ENCODE results near the gene PNPO. TPM values are rescaled to one million over a fixed set of nuclear protein-coding genes. Genes with fewer than 3 reads are reported as not detected.

PNPO gene
- total and polyA plus RNA-seq, 2 of the 8 experiments (the other 6 are each of a cell fraction or from before 2014, with no cell fraction given), result 7.0 to 8.1 TPM

DNA sequence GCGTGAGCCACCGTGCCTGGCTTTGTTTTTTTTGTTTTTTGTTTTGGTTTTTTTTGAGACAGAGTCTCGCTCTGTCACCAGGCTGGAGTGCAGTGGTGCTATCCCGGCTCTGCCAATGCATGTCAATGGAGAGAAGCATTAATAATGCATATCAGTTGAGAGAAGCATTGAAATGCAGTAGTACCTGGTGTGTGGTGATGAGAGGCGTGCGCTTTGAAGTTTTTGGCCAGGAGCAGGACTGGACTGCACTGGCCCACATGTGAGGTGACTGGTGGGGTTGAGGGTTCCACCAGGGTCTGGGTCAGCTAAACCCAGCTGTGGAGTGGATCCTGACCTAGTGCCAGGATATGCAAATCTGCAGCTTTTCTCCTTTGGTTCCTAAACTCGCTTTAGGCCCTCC lies 39.9 kb upstream of the PNPO start:
- 35% methylated on average over 7 of the region's 7 CpGs; no CpG with 5 or more reads in 1 of the 2 experiments for WGBS, 2 experiments (ENCODE audit: extremely low coverage in 1 of 2, insufficient coverage in 1 of 2, insufficient read length in 1 of 2, insufficient replicate concordance in 2 of 2, low coverage in 1 of 2, low lambda C conversion rate in 2 of 2, missing lambda C conversion rate in 1 of 2)
- DNase-seq (ENCODE audit: low read depth in 1 of 2, low spot score in 2 of 2), result no peak
- Histone ChIP-seq H3K14ac (ENCODE audit: insufficient read length) (no peak overlapping the region), H3K4ac (replicated peaks; ENCODE audit: insufficient read length, low read depth, low read length) (no peak overlapping the region), H4K8ac (ENCODE audit: extremely low read depth, insufficient read depth, low read length) (no peak overlapping the region), H4K20me1 (replicated peaks in 1 of 2; ENCODE audit: control insufficient read depth in 1 of 2, insufficient read depth in 2 of 2, low read length in 2 of 2) (peaks cover 0 to 3% of the 10 kb centered on the region in 2 experiments), H4K5ac (ENCODE audit: insufficient read length, low read depth, low read length) (no peak overlapping the region), H3K9me3 (ENCODE audit: insufficient read depth in 2 of 2, low read depth in 1 of 2, low read length in 1 of 2) (no peaks in the 10 kb centered on the region), H2AK5ac (ENCODE audit: low read depth, low read length) (peak overlapping the region; percentile 24; the same call in 1 of the 2 replicates), H4K91ac (replicated peaks; ENCODE audit: insufficient read length, low read length) (no peak overlapping the region), H2BK5ac (ENCODE audit: low read depth, low read length) (peak overlapping the region; percentile 87), H3K9ac (replicated peaks in 1 of 4; ENCODE audit: extremely low read depth in 1 of 4, low read depth in 3 of 4, low read length in 3 of 4) (no peak overlapping the region), H3K4me2 (ENCODE audit: insufficient read depth in 1 of 2, low read depth in 2 of 2, low read length in 2 of 2) (peak overlapping the region; percentile 40 to 64), H3K18ac (ENCODE audit: extremely low read depth, low read length) (peak overlapping the region; percentile 25), H2BK15ac (ENCODE audit: low read length) (peak overlapping the region; percentile 95; the same call in 1 of the 2 replicates), H3K27me3 (replicated peaks in 1 of 4; ENCODE audit: control insufficient read depth in 3 of 4, extremely low read depth in 1 of 4, insufficient read depth in 3 of 4, low read length in 3 of 4) (no peaks in the 10 kb centered on the region), H2AFZ (ENCODE audit: low read length) (no peak overlapping the region), H3K4me3 (ENCODE audit: extremely low read depth in 1 of 4, insufficient read depth in 2 of 4, low read depth in 3 of 4, low read length in 4 of 4) (peak overlapping the region in 2 of 4 experiments; percentile 1 to 43; a peak in 3 of 8 replicates), H3K56ac (replicated peaks; ENCODE audit: insufficient read length, low read depth, low read length) (no peak overlapping the region), H2BK20ac (ENCODE audit: low read length) (0 out of 2 replicates have a peak overlapping the region, but pooled peaks have one; percentile 86), H3K23ac (ENCODE audit: insufficient read length) (no peak overlapping the region), H2BK120ac (replicated peaks; ENCODE audit: low read depth, low read length) (peak overlapping the region; percentile 23), H3K27ac (ENCODE audit: low read depth, low read length) (0 out of 2 replicates have a peak overlapping the region, but pooled peaks have one; percentile 17), H3K36me3 (ENCODE audit: control insufficient read depth in 2 of 4, insufficient read depth in 4 of 4, low read length in 3 of 4) (no peaks in the 10 kb centered on the region), H2BK12ac (ENCODE audit: low read depth, low read length) (no peak overlapping the region), H3K23me2 (ENCODE audit: low read depth, low read length) (peaks cover 6% of the 10 kb centered on the region), H3K4me1 (replicated peaks in 1 of 4; ENCODE audit: control insufficient read depth in 3 of 4, insufficient read depth in 4 of 4, low read length in 3 of 4) (peaks cover 10 to 19% (median 12%) of the 10 kb centered on the region in 4 experiments), H3K79me2 (ENCODE audit: control insufficient read depth in 1 of 2, insufficient read depth in 2 of 2, low read length in 2 of 2) (peaks cover 0 to 27% of the 10 kb centered on the region in 2 experiments; a peak in 3 of 4 replicates), H3K79me1 (ENCODE audit: low read depth, low read length) (peaks cover 17% of the 10 kb centered on the region)
- ChIA-PET CTCF (ENCODE audit: partially characterized antibody) (interaction anchor here (1.0 kb wide), 1 partner anchor 60 kb away, joined by 5 read pairs; the partner anchor contains the start of gene SCRN2), POLR2A (ENCODE audit: partially characterized antibody) (interaction anchor here (0.7 to 1.8 kb wide), 5 partner anchors 27 to 88 kb away, joined by 3 to 6 read pairs (median 3); no protein-coding TSS in a partner anchor)
- no peak for TF ChIP-seq POLR2A (IDR thresholded peaks at IDR 0.05; ENCODE audit: control extremely low read depth in 1 of 2, low read depth in 2 of 2, low read length in 2 of 2)
- TF ChIP-seq, protein P1, sequence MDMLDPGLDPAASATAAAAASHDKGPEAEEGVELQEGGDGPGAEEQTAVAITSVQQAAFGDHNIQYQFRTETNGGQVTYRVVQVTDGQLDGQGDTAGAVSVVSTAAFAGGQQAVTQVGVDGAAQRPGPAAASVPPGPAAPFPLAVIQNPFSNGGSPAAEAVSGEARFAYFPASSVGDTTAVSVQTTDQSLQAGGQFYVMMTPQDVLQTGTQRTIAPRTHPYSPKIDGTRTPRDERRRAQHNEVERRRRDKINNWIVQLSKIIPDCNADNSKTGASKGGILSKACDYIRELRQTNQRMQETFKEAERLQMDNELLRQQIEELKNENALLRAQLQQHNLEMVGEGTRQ (IDR thresholded peaks at IDR 0.05; ENCODE audit: low read length), result no peak
- no peak for TF ChIP-seq BACH1 (IDR thresholded peaks at IDR 0.05; ENCODE audit: low read length)
- TF ChIP-seq SIN3A (conservative IDR thresholded peaks at IDR 0.05 in 1 of 2, IDR thresholded peaks at IDR 0.05 in 1 of 2; ENCODE audit: low read depth in 1 of 2, low read length in 2 of 2), result no peak
- TF ChIP-seq CTBP2 (IDR thresholded peaks at IDR 0.05; ENCODE audit: borderline replicate concordance, insufficient read depth, insufficient read length, low read length), result no peak
- TF ChIP-seq BCL11A (IDR thresholded peaks at IDR 0.05; ENCODE audit: low read depth in 2 of 2, low read length in 2 of 2), result no peak
- no peak for TF ChIP-seq GABPA (IDR thresholded peaks at IDR 0.05; ENCODE audit: borderline replicate concordance, insufficient read depth, low read length)
- TF ChIP-seq ZNF274 (IDR thresholded peaks at IDR 0.05; ENCODE audit: borderline replicate concordance, extremely low read depth, low read length), result no peak
- no peak for TF ChIP-seq RBBP5 (IDR thresholded peaks at IDR 0.05; ENCODE audit: borderline replicate concordance, low read depth, low read length)
- TF ChIP-seq SP2 (IDR thresholded peaks at IDR 0.05; ENCODE audit: low read length), result no peak
- TF ChIP-seq TEAD4 (IDR thresholded peaks at IDR 0.05; ENCODE audit: low read depth, low read length), result no peak
- no peak for FAIRE-seq

All from H1 (cell line).